IMR-90 (cell line): ENCODE measurements around the gene DYRK3. TPM values are rescaled to one million over a fixed set of nuclear protein-coding genes. Genes with fewer than 3 reads are reported as not detected.

Source experiments
- ATAC-seq: fragments of 200-7000 bp; cut with Tn5 transposase; 2 replicates; pipeline ENCODE4 v1.9.1; 2020; ENCODE audit warnings: low read depth, mild to moderate bottlenecking, moderate library complexity
- BruUV-seq: library from RNA; stranded (reverse); fragments of 400-500 nt; replicated peaks from 2 replicates; lab custom pipeline; 2021; lab: Mats Ljungman, UMichigan
- CTCF ChIA-PET: fragments of 300-600 bp; formaldehyde crosslinking; extraction: SDS; loops from one replicate; lab custom pipeline; 2021; ENCODE audit warnings: antibody characterized with exemption; lab: Yijun Ruan, JAX
- POLR2A ChIA-PET: fragments of 300-600 bp; sonication (Branson Sonifier 250); formaldehyde crosslinking; loops from one replicate; lab custom pipeline; 2022; ENCODE audit warnings: antibody characterized with exemption; ENCODE audit not compliant: unreplicated experiment; lab: Charles Lee
- DNase-seq: peaks from one replicate; pipeline ENCODE4 v3.0.0; 2013
- H2AFZ ChIP-seq: replicated peaks from 2 replicates; pipeline ENCODE3; 2013; ENCODE audit warnings: low read length, mild to moderate bottlenecking; ENCODE audit not compliant: poor library complexity
- H2AK5ac ChIP-seq: 2 replicates; pipeline ENCODE4 v1.6.1; 2013; ENCODE audit warnings: low read depth, low read length, inconsistent platforms
- H2AK9ac ChIP-seq: replicated peaks from 2 replicates; pipeline ENCODE3; 2013; ENCODE audit warnings: mild to moderate bottlenecking, low read depth, low read length, moderate library complexity; ENCODE audit not compliant: poor library complexity
- H2BK120ac ChIP-seq: 2 replicates; pipeline ENCODE4 v1.6.1; 2013; ENCODE audit warnings: low read depth, low read length, inconsistent platforms
- H2BK15ac ChIP-seq: 3 replicates; pipeline ENCODE4 v1.6.1; 2013; ENCODE audit warnings: low read depth, low read length, inconsistent platforms
- H2BK20ac ChIP-seq: 2 replicates; pipeline ENCODE4 v1.6.1; 2013; ENCODE audit warnings: low read depth, mild to moderate bottlenecking, inconsistent platforms, low read length, moderate library complexity
- H2BK5ac ChIP-seq: 2 replicates; pipeline ENCODE4 v1.6.1; 2013; ENCODE audit warnings: mild to moderate bottlenecking, low read depth, low read length, inconsistent platforms; ENCODE audit not compliant: poor library complexity, severe bottlenecking
- H3K14ac ChIP-seq: replicated peaks from 2 replicates; pipeline ENCODE4 v1.6.1; 2013; ENCODE audit warnings: low read depth, low read length, inconsistent platforms
- H3K18ac ChIP-seq: 2 replicates; pipeline ENCODE4 v1.6.1; 2013; ENCODE audit warnings: low read depth, low read length, control low read depth
- H3K23ac ChIP-seq: 2 replicates; pipeline ENCODE4 v1.6.1; 2013; ENCODE audit warnings: low read depth, low read length, inconsistent platforms
- H3K27ac ChIP-seq: 2 replicates; pipeline ENCODE4 v1.5.1; 2013; ENCODE audit warnings: mild to moderate bottlenecking, control low read depth, low read length; ENCODE audit not compliant: insufficient read depth
- H3K27me3 ChIP-seq: 2 replicates; pipeline ENCODE4 v1.6.1; 2013; ENCODE audit warnings: low read length; ENCODE audit not compliant: control insufficient read depth, insufficient read depth
- H3K36me3 ChIP-seq: 2 replicates; pipeline ENCODE4 v1.6.1; 2013; ENCODE audit warnings: low read length, mixed read lengths; ENCODE audit not compliant: control insufficient read depth, insufficient read depth
- H3K4ac ChIP-seq: 2 replicates; pipeline ENCODE4 v1.6.1; 2013; ENCODE audit warnings: low read depth, low read length, inconsistent platforms
- H3K4me1 ChIP-seq: 2 replicates; pipeline ENCODE4 v1.6.1; 2013; ENCODE audit warnings: low read length, mixed read lengths; ENCODE audit not compliant: control insufficient read depth, insufficient read depth
- H3K4me2 ChIP-seq: 2 replicates; pipeline ENCODE4 v1.6.1; 2013; ENCODE audit warnings: low read depth, mild to moderate bottlenecking, control low read depth, low read length, moderate library complexity
- H3K4me3 ChIP-seq: 2 replicates; pipeline ENCODE4 v1.5.1; 2013; ENCODE audit warnings: low read depth, mild to moderate bottlenecking, control low read depth, low read length, moderate library complexity; ENCODE audit not compliant: insufficient read depth
- H3K56ac ChIP-seq: 2 replicates; pipeline ENCODE4 v1.6.1; 2013; ENCODE audit warnings: low read length, inconsistent platforms; ENCODE audit not compliant: insufficient read depth; ENCODE audit errors: extremely low read depth
- H3K79me1 ChIP-seq, 2 experiments: 2 replicates each; pipeline ENCODE4 v1.6.1; 2013; ENCODE audit warnings: low read length in 2 of 2, inconsistent platforms in 1 of 2, low read depth in 1 of 2
- H3K9ac ChIP-seq: 2 replicates; pipeline ENCODE4 v1.6.1; 2013; ENCODE audit warnings: low read depth, low read length, control low read depth
- H3K9me1 ChIP-seq: 2 replicates; pipeline ENCODE4 v1.6.1; 2013; ENCODE audit warnings: low read length, inconsistent platforms; ENCODE audit not compliant: insufficient read depth
- H3K9me3 ChIP-seq: 2 replicates; pipeline ENCODE4 v1.6.1; 2013; ENCODE audit warnings: low read length; ENCODE audit not compliant: control insufficient read depth, insufficient read depth
- H4K20me1 ChIP-seq: 2 replicates; pipeline ENCODE4 v1.6.1; 2013; ENCODE audit warnings: low read length, inconsistent platforms; ENCODE audit not compliant: insufficient read depth
- H4K5ac ChIP-seq: 2 replicates; pipeline ENCODE4 v1.6.1; 2013; ENCODE audit warnings: mild to moderate bottlenecking, low read depth, low read length, control low read depth
- H4K8ac ChIP-seq, 2 experiments: 2 replicates each; pipeline ENCODE4 v1.6.1; 2013; ENCODE audit warnings: low read depth in 2 of 2, low read length in 2 of 2, control low read depth in 1 of 2, inconsistent platforms in 1 of 2
- H4K91ac ChIP-seq: 2 replicates; pipeline ENCODE4 v1.6.1; 2013; ENCODE audit warnings: low read depth, low read length, inconsistent platforms; ENCODE audit not compliant: insufficient read depth
- CEBPB ChIP-seq: IDR thresholded peaks from 2 replicates; pipeline ENCODE4 v1.6.1; 2012; ENCODE audit warnings: low read depth, low read length, improper control_type of control experiment
- CHD1 ChIP-seq: IDR thresholded peaks from 2 replicates; pipeline ENCODE4 v1.6.1; 2012; ENCODE audit warnings: low read depth, low read length, improper control_type of control experiment
- CTCF ChIP-seq: conservative IDR thresholded peaks from 2 replicates; pipeline ENCODE4 v1.5.1; 2012; ENCODE audit warnings: mild to moderate bottlenecking, low read depth, low read length, improper control_type of control experiment
- ELK1 ChIP-seq: fragments of 150-350 bp; IDR thresholded peaks from 2 replicates; pipeline ENCODE4 v1.6.1; 2016; ENCODE audit warnings: low read depth, mild to moderate bottlenecking, low read length, moderate library complexity, borderline replicate concordance
- FOS ChIP-seq: fragments of 150-350 bp; IDR thresholded peaks from 2 replicates; pipeline ENCODE4 v1.6.1; 2016; ENCODE audit warnings: low read depth, low read length
- MAZ ChIP-seq: IDR thresholded peaks from 2 replicates; pipeline ENCODE4 v1.6.1; 2012; ENCODE audit warnings: low read depth, mild to moderate bottlenecking, low read length, improper control_type of control experiment, moderate library complexity, borderline replicate concordance
- MXI1 ChIP-seq: IDR thresholded peaks from 2 replicates; pipeline ENCODE4 v1.6.1; 2012; ENCODE audit warnings: low read depth, mild to moderate bottlenecking, low read length, moderate library complexity, borderline replicate concordance
- NFE2L2 ChIP-seq: fragments of 150-350 bp; IDR thresholded peaks from 2 replicates; pipeline ENCODE4 v1.6.1; 2016; ENCODE audit warnings: low read depth, mild to moderate bottlenecking, low read length
- POLR2A ChIP-seq: IDR thresholded peaks from 2 replicates; pipeline ENCODE4 v1.6.1; 2012; ENCODE audit warnings: mild to moderate bottlenecking, low read depth, low read length
- RAD21 ChIP-seq: IDR thresholded peaks from 2 replicates; pipeline ENCODE4 v1.6.1; 2012; ENCODE audit warnings: low read length, improper control_type of control experiment
- RFX5 ChIP-seq: IDR thresholded peaks from 2 replicates; pipeline ENCODE4 v1.8.0; 2012; ENCODE audit warnings: low read depth, mild to moderate bottlenecking, low read length, moderate library complexity
- SMC3 ChIP-seq: fragments of 150-350 bp; IDR thresholded peaks from 2 replicates; pipeline ENCODE4 v1.6.1; 2016; ENCODE audit warnings: low read depth, mild to moderate bottlenecking, antibody characterized with exemption, low read length, moderate library complexity
- WGBS, 2 experiments: methylation state at CpG; one replicate each; pipeline versions ENCODE4 v1.1.5 to v1.1.7; 2013; ENCODE audit warnings: missing lambda C conversion rate in 2 of 2; ENCODE audit not compliant: insufficient read length in 1 of 2; ENCODE audit errors: extremely low coverage in 2 of 2; 5-methylcytosine and 5-hydroxymethylcytosine counted together
- dilution Hi-C: fragments of 300-500 bp; cut with HindIII; formaldehyde crosslinking; loops from one replicate; pipeline ENCODE4 v1.14.3; 2018; ENCODE audit warnings: low sequenced_read_pairs; ENCODE audit not compliant: unreplicated experiment
- in situ Hi-C: fragments of 300-500 bp; cut with MboI; formaldehyde crosslinking; loops from 3 replicates; pipeline ENCODE4 v1.14.3; 2019; ENCODE audit warnings: low sequenced_read_pairs, inconsistent platforms, mixed read lengths
- intact Hi-C: fragments of 100-400 bp; cut with micrococcal nuclease; formaldehyde crosslinking; loops from 2 replicates; pipeline ENCODE4 v1.10.0; 2022
- polyA plus RNA-seq, 3 experiments: library from polyadenylated mRNA; depleted of rRNA; stranded (reverse); fragments of >200 nt; gene quantifications; 2 replicates each; pipeline ENCODE4 v1.2.3, GENCODE V29; 2012; ENCODE audit warnings: low replicate concordance in 1 of 3
- total RNA-seq: library from RNA; depleted of rRNA; stranded (reverse); fragments of >200 nt; gene quantifications from 2 replicates; pipeline ENCODE4 v1.2.3, GENCODE V29; 2012

The DYRK3 gene
- total and polyA plus RNA-seq, 2 of the 4 experiments (the other 2 are of a cell fraction), result 5.5 to 22.0 TPM

- Histone ChIP-seq H3K14ac (no peak overlapping the region), H3K4me3 (no peak overlapping the region), H4K5ac (no peak overlapping the region), H3K27me3 (peaks cover 25% of the 10 kb centered on the region), H2BK120ac (no peak overlapping the region), H2BK20ac (no peak overlapping the region), H3K9me1 (no peaks in the 10 kb centered on the region), H3K36me3 (no peaks in the 10 kb centered on the region), H4K20me1 (peaks cover 3% of the 10 kb centered on the region; the same call in 1 of the 2 replicates), H3K4ac (no peak overlapping the region), H3K56ac (no peak overlapping the region), H3K4me2 (no peak overlapping the region), H2AK5ac (no peak overlapping the region), H4K8ac (no peak overlapping the region), H3K18ac (no peak overlapping the region), H2BK15ac (no peak overlapping the region), H2AK9ac (no peak overlapping the region), H3K27ac (no peak overlapping the region), H3K4me1 (peaks cover 2% of the 10 kb centered on the region; the same call in 1 of the 2 replicates), H2BK5ac (no peak overlapping the region), H3K23ac (no peak overlapping the region), H3K79me1 (no peaks in the 10 kb centered on the region), H4K91ac (no peak overlapping the region), H3K9ac (no peak overlapping the region), H3K9me3 (peaks cover 2% of the 10 kb centered on the region; the same call in 1 of the 2 replicates), H2AFZ (peak overlapping the region; percentile 24)
- ChIA-PET POLR2A (no interaction called here), CTCF (no interaction called here)
- in situ Hi-C loops (loop anchor here (5.0 to 10.0 kb wide), 2 partner anchors 33 to 175 kb away; no protein-coding TSS in a partner anchor), intact Hi-C loops (no loop called here), dilution Hi-C loops (no loop called here)
- DNase-seq (no peak), ATAC-seq (no peak)
- no TSS peak for BruUV-seq
- TF ChIP-seq NFE2L2 (no peak), RFX5 (no peak), SMC3 (no peak), RAD21 (no peak), CHD1 (no peak), MAZ (no peak), ELK1 (no peak), FOS (no peak), CTCF (no peak), MXI1 (no peak), CEBPB (no peak), POLR2A (no peak)
- 84% methylated on average over 3 of the region's 4 CpGs; no CpG with 5 or more reads in 1 of the 2 experiments for WGBS, 2 experiments
These were observed 24.8 kb downstream of the DYRK3 start for GRCh38 chr1:206660136-206660535.
